ENCODE measurements around the gene PTS. TPM values are rescaled to one million over a fixed set of nuclear protein-coding genes. Genes with fewer than 3 reads are reported as not detected.
A peak's percentile ranks its signal among the peaks of the same experiment; 100 is the strongest.

Gene PTS
- total and polyA plus RNA-seq, 4 donors: 11.3 to 106 (median 49.5) TPM

- TF ChIP-seq CTCF (IDR thresholded peaks at IDR 0.05; ENCODE audit: low read depth, low read length, missing input control): no peak
- no peak for TF ChIP-seq GABPA (IDR thresholded peaks at IDR 0.05 in 1 of 2, conservative IDR thresholded peaks at IDR 0.05 in 1 of 2)
- no peak for TF ChIP-seq ZBTB33 (IDR thresholded peaks at IDR 0.05)
- TF ChIP-seq JUND (IDR thresholded peaks at IDR 0.05): no peak
These were observed 47.8 kb upstream of the PTS start (continued) for GRCh38 chr11:112178428-112178827.

- 83% methylated on average over 3 of the region's 3 CpGs for WGBS
- DNase-seq (ENCODE audit: low spot score): no peak
- Histone ChIP-seq H3K4me3 (ENCODE audit: low read depth in 1 of 3, low read length in 3 of 3) (no peak overlapping the region), H3K9ac (ENCODE audit: low read depth in 1 of 2, low read length in 2 of 2) (no peak overlapping the region), H3K4me1 (ENCODE audit: control insufficient read depth in 4 of 4, insufficient read depth in 4 of 4, low read length in 3 of 4) (peaks cover 0 to 8% (median 5%) of the 10 kb centered on the region in 4 donors), H3K9me3 (ENCODE audit: control insufficient read depth in 4 of 4, low read length in 3 of 4) (no peaks in the 10 kb centered on the region), H3K27me3 (ENCODE audit: control insufficient read depth in 4 of 4, insufficient read depth in 4 of 4, low read length in 3 of 4) (no peaks in the 10 kb centered on the region), H3K36me3 (ENCODE audit: control insufficient read depth in 4 of 4, insufficient read depth in 3 of 4, low read depth in 1 of 4, low read length in 3 of 4) (peaks cover 0 to 12% (median 7%) of the 10 kb centered on the region in 4 donors), H3K27ac (ENCODE audit: low read depth in 1 of 2, low read length in 2 of 2) (peak overlapping the region; percentile 48 to 52)
- TF ChIP-seq HNF4G (IDR thresholded peaks at IDR 0.05) (no peak), FOXA2 (IDR thresholded peaks at IDR 0.05) (no peak), CTCF (IDR thresholded peaks at IDR 0.05; ENCODE audit: low read depth, low read length, missing input control) (no peak), RAD21 (IDR thresholded peaks at IDR 0.05) (no peak), HNF4A (conservative IDR thresholded peaks at IDR 0.05) (no peak), EGR1 (IDR thresholded peaks at IDR 0.05; ENCODE audit: low read depth in 2 of 2) (no peak), SP1 (IDR thresholded peaks at IDR 0.05) (no peak), NR2F2 (IDR thresholded peaks at IDR 0.05) (no peak), YY1 (IDR thresholded peaks at IDR 0.05) (no peak), ATF3 (IDR thresholded peaks at IDR 0.05) (no peak), FOXA1 (IDR thresholded peaks at IDR 0.05) (no peak), ZBTB33 (IDR thresholded peaks at IDR 0.05) (no peak), GABPA (IDR thresholded peaks at IDR 0.05 in 1 of 2, conservative IDR thresholded peaks at IDR 0.05 in 1 of 2) (no peak), RXRA (IDR thresholded peaks at IDR 0.05) (no peak), TAF1 (conservative IDR thresholded peaks at IDR 0.05) (no peak), JUND (IDR thresholded peaks at IDR 0.05) (no peak), REST (IDR thresholded peaks at IDR 0.05) (no peak), MAX (IDR thresholded peaks at IDR 0.05) (no peak)
These were observed 47.3 kb upstream of the PTS start for GRCh38 chr11:112178936-112179335.

All from liver (tissue), 9 donors.